ENCODE measurements around the gene AK5. TPM values are rescaled to one million over a fixed set of nuclear protein-coding genes. Genes with fewer than 3 reads are reported as not detected.
A peak's percentile ranks its signal among the peaks of the same experiment; 100 is the strongest.

The AK5 gene
- total and polyA plus RNA-seq, 2 of the 13 experiments (the other 11 are each of a cell fraction or from before 2014, with no cell fraction given) = not detected

DNA sequence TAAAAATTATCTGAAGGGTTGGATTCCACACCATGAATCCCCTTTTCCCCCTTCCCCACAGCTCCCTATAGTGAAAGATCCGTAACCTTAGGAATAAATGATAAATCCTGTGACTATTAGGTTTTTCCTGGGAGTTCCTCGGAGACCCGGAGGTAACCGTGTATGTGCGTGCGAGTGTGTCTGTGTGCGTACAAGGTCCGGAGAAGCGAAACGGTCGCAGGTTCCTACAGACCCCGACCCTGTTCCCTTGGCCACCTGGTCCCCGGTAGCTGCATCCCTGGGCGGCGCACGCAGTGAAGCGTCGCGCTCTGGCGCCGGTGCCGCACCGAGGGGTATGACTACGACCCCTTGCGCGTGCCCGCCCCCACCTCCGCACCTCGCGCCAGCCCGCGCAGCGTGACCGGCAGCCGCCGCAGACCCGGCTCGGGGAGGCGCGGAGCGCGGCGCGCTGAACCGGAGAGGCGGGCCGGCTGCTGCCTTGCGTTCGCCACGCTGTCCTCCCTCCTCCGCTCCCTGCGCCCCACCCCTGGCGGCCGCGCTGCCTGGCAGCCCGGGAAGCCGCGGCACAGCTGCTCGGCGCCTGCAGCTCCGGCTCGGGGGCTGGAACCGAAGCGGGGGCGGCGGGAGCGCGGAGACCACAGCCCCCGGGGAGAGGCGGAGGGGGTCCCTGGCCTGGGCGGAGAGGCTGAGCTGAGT is at the start of gene AK5 (continued):
- TF ChIP-seq ZFYVE20 (CRISPR knock-in tag; IDR thresholded peaks at IDR 0.05; ENCODE audit: borderline replicate concordance, low read depth) (0 out of 2 replicates have a peak, but pooled peaks have one; percentile 30), KDM5B (CRISPR knock-in tag; IDR thresholded peaks at IDR 0.05; ENCODE audit: borderline replicate concordance) (peak; percentile 57; the same call in 1 of the 2 replicates), GATAD2A (CRISPR knock-in tag; IDR thresholded peaks at IDR 0.05) (no peak), SAFB2 (CRISPR knock-in tag; IDR thresholded peaks at IDR 0.05; ENCODE audit: borderline replicate concordance, low read depth) (no peak), ZNF260 (CRISPR knock-in tag; IDR thresholded peaks at IDR 0.05; ENCODE audit: borderline replicate concordance, low read depth) (no peak), MATR3 (CRISPR knock-in tag; IDR thresholded peaks at IDR 0.05) (no peak), HES4 (CRISPR knock-in tag; IDR thresholded peaks at IDR 0.05; ENCODE audit: borderline replicate concordance) (no peak), ZNF713 (CRISPR knock-in tag; IDR thresholded peaks at IDR 0.05) (no peak), ZNF430 (CRISPR knock-in tag; IDR thresholded peaks at IDR 0.05) (no peak), RBM22 (optimal IDR thresholded peaks at IDR 0.05; ENCODE audit: low read length) (no peak), ZNF543 (CRISPR knock-in tag; IDR thresholded peaks at IDR 0.05) (no peak), IRF2 (CRISPR knock-in tag; IDR thresholded peaks at IDR 0.05) (no peak), DNMT1 (CRISPR knock-in tag; IDR thresholded peaks at IDR 0.05) (0 out of 2 replicates have a peak, but pooled peaks have one; percentile 33), ZNF441 (CRISPR knock-in tag; IDR thresholded peaks at IDR 0.05; ENCODE audit: borderline replicate concordance) (no peak), HNRNPLL (IDR thresholded peaks at IDR 0.05; ENCODE audit: low read depth, low read length, poor library complexity, severe bottlenecking) (peak; percentile 79)
- TF ChIP-seq, protein P1, sequence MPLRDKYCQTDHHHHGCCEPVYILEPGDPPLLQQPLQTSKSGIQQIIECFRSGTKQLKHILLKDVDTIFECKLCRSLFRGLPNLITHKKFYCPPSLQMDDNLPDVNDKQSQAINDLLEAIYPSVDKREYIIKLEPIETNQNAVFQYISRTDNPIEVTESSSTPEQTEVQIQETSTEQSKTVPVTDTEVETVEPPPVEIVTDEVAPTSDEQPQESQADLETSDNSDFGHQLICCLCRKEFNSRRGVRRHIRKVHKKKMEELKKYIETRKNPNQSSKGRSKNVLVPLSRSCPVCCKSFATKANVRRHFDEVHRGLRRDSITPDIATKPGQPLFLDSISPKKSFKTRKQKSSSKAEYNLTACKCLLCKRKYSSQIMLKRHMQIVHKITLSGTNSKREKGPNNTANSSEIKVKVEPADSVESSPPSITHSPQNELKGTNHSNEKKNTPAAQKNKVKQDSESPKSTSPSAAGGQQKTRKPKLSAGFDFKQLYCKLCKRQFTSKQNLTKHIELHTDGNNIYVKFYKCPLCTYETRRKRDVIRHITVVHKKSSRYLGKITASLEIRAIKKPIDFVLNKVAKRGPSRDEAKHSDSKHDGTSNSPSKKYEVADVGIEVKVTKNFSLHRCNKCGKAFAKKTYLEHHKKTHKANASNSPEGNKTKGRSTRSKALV (CRISPR knock-in tag; IDR thresholded peaks at IDR 0.05) = peak; percentile 87; the same call in 1 of the 2 replicates
